B cell (primary cell): ENCODE results near the gene RAB6B. TPM values are rescaled to one million over a fixed set of nuclear protein-coding genes. Genes with fewer than 3 reads are reported as not detected.

Experiments
- ATAC-seq: fragments of 200-7000 bp; cut with Tn5 transposase; one replicate; pipeline ENCODE4 v1.10.0; 2021; ENCODE audit warnings: low read depth, mild to moderate bottlenecking, moderate number of reproducible peaks, moderate library complexity
- CTCF ChIA-PET: fragments of 350-600 bp; sonication (Branson Sonifier 250); formaldehyde crosslinking; loops from one replicate; lab custom pipeline; 2021; ENCODE audit warnings: antibody characterized with exemption, inconsistent platforms; lab: Charles Lee
- POLR2A ChIA-PET: fragments of 350-600 bp; sonication (Branson Sonifier 250); formaldehyde crosslinking; loops from one replicate; lab custom pipeline; 2021; ENCODE audit warnings: antibody characterized with exemption; lab: Charles Lee
- DNase-seq: peaks from one replicate; pipeline ENCODE4 v3.0.0; 2013
- H2AFZ ChIP-seq: 2 replicates; pipeline ENCODE4 v1.6.1; 2012; ENCODE audit warnings: mild to moderate bottlenecking, low read depth, low read length; ENCODE audit not compliant: insufficient read depth, poor library complexity, severe bottlenecking
- H3K27ac ChIP-seq, 2 donors: 1 replicate in 1 of 2; 2 replicates in 1 of 2; pipeline ENCODE4 v1.5.1; 2012 to 2013; ENCODE audit warnings: low read length in 2 of 2, mild to moderate bottlenecking in 2 of 2, moderate library complexity in 1 of 2
- H3K27me3 ChIP-seq, 4 experiments: fragments of 200-600 bp in 1 of 4; sonication (generic) in 1 of 4; replicated peaks in 1 of 4; 1 replicate in 2 of 4; 2 replicates in 2 of 4; pipeline versions ENCODE4 v1.6.1 to v1.7.0; 2013 to 2016; ENCODE audit warnings: low read length in 3 of 4, mild to moderate bottlenecking in 2 of 4, mixed read lengths in 1 of 4, moderate library complexity in 1 of 4; ENCODE audit not compliant: insufficient read depth in 4 of 4, control insufficient read depth in 3 of 4; ENCODE audit errors: control extremely low read depth in 1 of 4
- H3K36me3 ChIP-seq, 2 experiments: replicated peaks in 1 of 2; 1 replicate in 1 of 2; 2 replicates in 1 of 2; pipeline versions ENCODE4 v1.6.1 to v1.7.1; 2013; ENCODE audit warnings: low read length in 1 of 2; ENCODE audit not compliant: insufficient read depth in 2 of 2, control insufficient read depth in 1 of 2; ENCODE audit errors: control extremely low read depth in 1 of 2, extremely low read depth in 1 of 2
- H3K4me1 ChIP-seq, 2 donors: fragments of 200-600 bp in 1 of 2; sonication (generic) in 1 of 2; 1 replicate in 1 of 2; 2 replicates in 1 of 2; pipeline versions ENCODE4 v1.5.1 to v1.6.1; 2013 to 2017; ENCODE audit warnings: low read length in 2 of 2; ENCODE audit not compliant: control insufficient read depth in 2 of 2, insufficient read depth in 2 of 2
- H3K4me2 ChIP-seq: replicated peaks from 2 replicates; pipeline ENCODE3; 2012; ENCODE audit warnings: mild to moderate bottlenecking, low read depth, low read length; ENCODE audit not compliant: poor library complexity, severe bottlenecking
- H3K4me3 ChIP-seq, 5 experiments: fragments of 200-600 bp in 1 of 5; sonication (generic) in 1 of 5; 1 replicate in 3 of 5; 2 replicates in 2 of 5; pipeline versions ENCODE4 v1.5.1 to v1.7.0; 2011 to 2016; ENCODE audit warnings: low read length in 4 of 5, mild to moderate bottlenecking in 4 of 5, low read depth in 2 of 5, control low read depth in 1 of 5, moderate library complexity in 1 of 5; ENCODE audit not compliant: insufficient read depth in 1 of 5; ENCODE audit errors: control extremely low read depth in 1 of 5, extremely low read depth in 1 of 5
- H3K79me2 ChIP-seq: fragments of 200-600 bp; sonication (generic); one replicate; pipeline ENCODE4 v1.6.0; 2016; ENCODE audit warnings: low read length; ENCODE audit not compliant: control insufficient read depth, insufficient read depth
- H3K9ac ChIP-seq: fragments of 200-600 bp; sonication (generic); 2 replicates; pipeline ENCODE4 v1.6.1; 2017; ENCODE audit warnings: mild to moderate bottlenecking, low read length, moderate library complexity
- H3K9me3 ChIP-seq, 3 donors: one replicate each; pipeline versions ENCODE4 v1.6.1 to v1.7.1; 2013; ENCODE audit warnings: low read length in 2 of 3; ENCODE audit not compliant: control insufficient read depth in 2 of 3, insufficient read depth in 1 of 3; ENCODE audit errors: control extremely low read depth in 1 of 3
- H4K20me1 ChIP-seq: 2 replicates; pipeline ENCODE4 v1.6.0; 2012; ENCODE audit warnings: mild to moderate bottlenecking, low read length; ENCODE audit not compliant: insufficient read depth, control insufficient read depth, poor library complexity, severe bottlenecking
- H3K27ac Mint-ChIP-seq: one replicate; pipeline ENCODE4 v1.8.0; 2021; ENCODE audit warnings: mixed read lengths
- H3K27me3 Mint-ChIP-seq: one replicate; pipeline ENCODE4 v1.8.0; 2021; ENCODE audit warnings: mixed read lengths
- H3K4me1 Mint-ChIP-seq: one replicate; pipeline ENCODE4 v1.8.0; 2021; ENCODE audit warnings: mixed read lengths
- H3K4me3 Mint-ChIP-seq: one replicate; pipeline ENCODE4 v1.8.0; 2021; ENCODE audit warnings: mixed read lengths
- H3K9me3 Mint-ChIP-seq: one replicate; pipeline ENCODE4 v1.8.0; 2022; ENCODE audit warnings: mixed read lengths; ENCODE audit not compliant: insufficient read depth
- CTCF ChIP-seq: fragments of 200-600 bp; IDR thresholded peaks from one replicate; pipeline ENCODE4 v1.8.0; 2022; ENCODE audit warnings: antibody characterized with exemption, mild to moderate bottlenecking
- EZH2 ChIP-seq: IDR thresholded peaks from 2 replicates; pipeline ENCODE4 v1.6.1; 2012; ENCODE audit warnings: borderline replicate concordance, low read depth, mild to moderate bottlenecking, moderate library complexity, low read length; ENCODE audit not compliant: insufficient read depth, poor library complexity, severe bottlenecking
- WGBS: methylation state at CpG from one replicate; pipeline ENCODE4 v1.1.5; 2013; ENCODE audit warnings: missing lambda C conversion rate; ENCODE audit not compliant: insufficient coverage; 5-methylcytosine and 5-hydroxymethylcytosine counted together
- intact Hi-C: fragments of 100-400 bp; cut with micrococcal nuclease; formaldehyde crosslinking; loops from one replicate; pipeline ENCODE4 v1.10.0; 2022
- polyA plus RNA-seq: library from polyadenylated mRNA; depleted of rRNA; stranded (reverse); fragments of >200 nt; gene quantifications from 2 replicates; pipeline ENCODE4 v1.2.3, GENCODE V29; 2012
- total RNA-seq, 2 donors: library from RNA; stranded (reverse); fragments of 120-200 nt in 1 of 2; gene quantifications; 1 replicate in 1 of 2; 2 replicates in 1 of 2; pipeline versions ENCODE4 v1.2.3 to v1.2.4, GENCODE V29; 2013 to 2022

The RAB6B gene
- total and polyA plus RNA-seq, 2 donors (not counting 1 experiment from before 2014, with no cell fraction given): not detected

GRCh38 chr3:133926736-133927539 lies 31.3 kb upstream of the RAB6B start:
- WGBS: 22% methylated on average over 34 of the region's 34 CpGs
- ATAC-seq (no peak), DNase-seq (peak; percentile 19)
- H3K9ac ChIP-seq: peak overlapping the region; percentile 63
- H3K4me1 ChIP-seq: peaks cover 12 to 14% of the 10 kb centered on the region in 2 donors
- Mint-ChIP-seq H3K27ac (no peak overlapping the region), H3K4me3 (peak overlapping the region; percentile 79), H3K9me3 (no peaks in the 10 kb centered on the region), H3K27me3 (peaks cover 21% of the 10 kb centered on the region), H3K4me1 (peaks cover 13% of the 10 kb centered on the region)
- no peaks in the 10 kb centered on the region for H4K20me1 ChIP-seq
- H3K79me2 ChIP-seq: no peaks in the 10 kb centered on the region
- TF ChIP-seq EZH2 (no peak), CTCF (no peak)
- H3K27me3 ChIP-seq: peaks cover 0 to 26% (median 5%) of the 10 kb centered on the region in 4 experiments
- H3K4me2 ChIP-seq: peak overlapping the region; percentile 87
- peaks cover 0 to 4% (median 0%) of the 10 kb centered on the region in 3 donors for H3K9me3 ChIP-seq
- ChIA-PET CTCF (interaction anchor here (0.8 to 1.1 kb wide), 2 partner anchors 107 to 1196 kb away, joined by 4 read pairs; no protein-coding TSS in a partner anchor), POLR2A (no interaction called here)
- intact Hi-C loops: loop anchor here (1.0 to 2.0 kb wide), 3 partner anchors 108 to 1201 kb away; no protein-coding TSS in a partner anchor
- H3K27ac ChIP-seq: no peak overlapping the region
- H3K4me3 ChIP-seq: peak overlapping the region in 4 of 5 experiments; percentile 40 to 66 (median 56)
- H2AFZ ChIP-seq: peak overlapping the region; percentile 72
- no peaks in the 10 kb centered on the region for H3K36me3 ChIP-seq
